GM18909 (cell line): ENCODE results near the gene NUP85.
"Not testable (repeated sequence)": the region's sequence is repeated elsewhere in the genome, so short reads cannot be mapped to it uniquely, and the experiment has no call there.

Experiments used
- ATAC-seq: cut with Tn5 transposase; IDR thresholded peaks from one replicate; pipeline ENCODE4 v1.9.1; 2021; ENCODE audit warnings: mild to moderate bottlenecking; ENCODE audit not compliant: unreplicated experiment, poor library complexity

Gene NUP85

DNA sequence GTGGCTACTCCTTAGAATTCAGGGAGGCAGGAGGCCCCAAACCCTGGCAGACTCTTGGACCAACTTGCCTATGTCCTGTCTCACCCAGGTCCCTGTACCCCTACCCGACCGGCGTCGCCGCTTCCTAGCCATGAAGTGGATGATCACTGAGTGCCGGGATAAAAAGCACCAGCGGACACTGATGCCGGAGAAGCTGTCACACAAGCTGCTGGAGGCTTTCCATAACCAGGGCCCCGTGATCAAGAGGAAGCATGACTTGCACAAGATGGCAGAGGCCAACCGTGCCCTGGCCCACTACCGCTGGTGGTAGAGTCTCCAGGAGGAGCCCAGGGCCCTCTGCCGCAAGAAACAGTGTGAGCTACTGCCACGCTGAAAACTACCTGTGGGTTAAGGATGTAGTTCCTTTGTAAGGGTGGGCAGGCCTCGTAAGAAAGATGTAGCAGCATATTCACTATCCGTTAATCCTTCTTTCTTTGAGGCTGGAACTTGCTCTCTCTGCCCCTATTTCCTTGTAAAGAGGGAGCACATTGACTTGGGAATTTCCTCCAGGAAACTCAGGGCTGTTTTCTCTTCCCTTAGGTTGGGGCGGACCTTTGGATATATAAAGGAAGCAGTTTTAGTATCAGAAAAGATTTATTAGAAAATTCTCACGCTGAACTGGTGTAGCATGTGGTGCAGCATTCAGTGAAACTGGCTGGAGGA lies 60.3 kb downstream of the NUP85 start:
- no peak for ATAC-seq

DNA sequence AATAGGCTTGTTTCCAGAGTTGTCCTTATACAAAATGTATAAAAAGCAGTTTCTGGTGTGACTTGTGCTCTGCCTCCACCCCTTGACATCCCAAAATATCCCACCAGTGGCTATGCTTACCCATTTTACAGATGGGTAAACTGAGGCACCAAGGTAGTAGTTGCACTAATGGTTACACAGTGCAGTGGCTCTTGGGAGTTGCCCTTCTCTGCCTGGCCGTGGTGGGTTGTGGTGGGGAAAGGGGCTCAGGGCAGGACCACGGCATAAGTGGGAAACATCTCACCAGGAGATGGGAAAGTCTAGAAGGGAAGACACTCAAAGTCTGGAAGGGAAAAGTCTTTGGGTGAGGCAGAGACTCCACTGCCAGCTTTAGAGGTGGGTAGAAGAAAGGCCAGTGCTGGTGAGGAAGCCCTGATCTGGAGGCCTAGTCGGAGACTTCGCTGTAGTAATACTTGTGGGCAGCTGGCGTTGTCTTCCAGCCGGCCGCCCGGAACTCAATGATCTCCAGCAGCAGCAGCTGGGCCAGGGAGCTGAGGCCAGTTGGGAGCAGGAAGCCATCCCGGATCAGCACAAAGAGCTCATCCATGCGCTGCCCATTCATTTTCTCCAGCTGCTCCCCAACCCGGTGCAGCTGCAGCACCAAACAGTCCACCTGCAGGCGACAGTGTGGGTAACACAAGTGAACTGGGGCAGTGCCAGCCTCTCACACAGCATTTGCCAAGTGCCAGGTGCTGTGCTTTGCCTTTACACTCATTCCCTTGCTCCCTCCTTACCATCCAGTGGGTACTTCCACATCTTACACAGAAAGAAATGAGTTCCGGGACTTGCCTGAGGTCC lies 61.1 kb downstream of the NUP85 start:
- ATAC-seq: no peak

DNA sequence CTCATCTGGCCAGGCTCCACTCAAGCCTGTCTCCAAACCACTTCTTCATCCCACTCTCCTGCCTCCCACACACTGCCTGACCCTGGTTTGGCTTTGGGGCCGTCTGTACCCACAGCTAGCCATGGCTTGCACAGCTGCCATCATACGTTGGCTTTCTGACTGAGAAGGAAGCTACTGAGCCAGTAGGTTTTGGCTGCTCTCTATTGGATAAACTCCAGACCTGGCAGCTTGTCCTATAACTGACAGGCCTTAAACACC lies 61.6 kb downstream of the NUP85 start:
- no peak for ATAC-seq

DNA sequence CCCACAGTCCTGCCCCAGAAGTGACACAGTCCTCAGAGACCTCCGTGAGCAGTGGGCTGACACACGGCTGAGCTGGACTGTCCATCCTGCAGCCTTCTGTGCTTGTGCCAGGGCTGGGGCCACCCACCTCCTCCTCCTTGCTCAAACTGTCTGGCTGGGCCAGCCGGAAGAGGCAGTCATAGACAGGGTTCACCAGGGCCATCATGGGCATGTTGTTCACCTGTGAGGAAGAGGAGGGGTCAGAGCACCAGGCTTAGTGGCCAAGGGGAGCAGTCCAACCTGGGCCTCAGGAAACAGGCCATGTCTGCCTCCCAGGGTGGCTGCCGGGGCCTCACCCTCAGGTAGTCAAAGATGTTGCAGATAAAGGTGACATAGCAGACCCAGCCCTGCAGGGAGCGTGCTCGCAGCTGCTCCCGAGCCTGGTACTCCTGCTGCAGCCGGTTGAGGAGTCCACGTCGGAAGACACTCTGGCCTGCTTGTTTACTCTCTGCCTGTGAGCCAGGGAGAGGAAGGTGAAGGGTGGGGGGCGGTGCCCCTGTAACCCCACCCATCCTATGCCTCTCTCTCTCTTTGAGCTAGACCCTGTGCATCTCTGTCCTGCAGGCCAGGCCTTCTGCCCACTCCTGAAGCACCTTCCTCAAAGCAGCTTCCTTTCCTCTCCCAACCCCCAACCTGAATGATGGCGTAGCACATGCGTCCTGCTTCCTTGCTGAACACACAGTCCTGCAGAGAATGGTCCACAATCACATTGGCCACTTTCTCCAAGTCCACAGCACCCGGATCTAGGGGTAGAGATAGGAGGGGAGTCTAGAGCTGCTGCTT lies 62.1 kb downstream of the NUP85 start:
- no peak for ATAC-seq

DNA sequence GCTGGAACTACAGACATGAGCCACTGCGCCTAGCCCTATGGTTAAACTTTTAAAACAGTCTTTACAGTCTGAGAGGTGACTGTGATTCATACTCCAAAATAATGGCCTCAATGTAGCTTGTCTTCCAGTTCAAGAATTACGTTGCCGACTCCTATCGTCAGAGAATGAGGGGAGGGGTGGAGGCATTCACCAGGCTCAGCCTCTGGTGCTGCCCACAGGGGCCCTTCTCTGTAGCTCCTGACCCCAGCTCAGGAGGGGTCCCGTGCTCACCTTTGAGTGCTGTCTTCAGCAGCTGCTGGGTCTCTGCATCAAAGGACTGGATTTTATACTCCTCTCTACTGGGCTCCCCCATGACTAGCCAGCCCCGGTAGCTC lies 64.4 kb downstream of the NUP85 start:
- no peak for ATAC-seq

DNA sequence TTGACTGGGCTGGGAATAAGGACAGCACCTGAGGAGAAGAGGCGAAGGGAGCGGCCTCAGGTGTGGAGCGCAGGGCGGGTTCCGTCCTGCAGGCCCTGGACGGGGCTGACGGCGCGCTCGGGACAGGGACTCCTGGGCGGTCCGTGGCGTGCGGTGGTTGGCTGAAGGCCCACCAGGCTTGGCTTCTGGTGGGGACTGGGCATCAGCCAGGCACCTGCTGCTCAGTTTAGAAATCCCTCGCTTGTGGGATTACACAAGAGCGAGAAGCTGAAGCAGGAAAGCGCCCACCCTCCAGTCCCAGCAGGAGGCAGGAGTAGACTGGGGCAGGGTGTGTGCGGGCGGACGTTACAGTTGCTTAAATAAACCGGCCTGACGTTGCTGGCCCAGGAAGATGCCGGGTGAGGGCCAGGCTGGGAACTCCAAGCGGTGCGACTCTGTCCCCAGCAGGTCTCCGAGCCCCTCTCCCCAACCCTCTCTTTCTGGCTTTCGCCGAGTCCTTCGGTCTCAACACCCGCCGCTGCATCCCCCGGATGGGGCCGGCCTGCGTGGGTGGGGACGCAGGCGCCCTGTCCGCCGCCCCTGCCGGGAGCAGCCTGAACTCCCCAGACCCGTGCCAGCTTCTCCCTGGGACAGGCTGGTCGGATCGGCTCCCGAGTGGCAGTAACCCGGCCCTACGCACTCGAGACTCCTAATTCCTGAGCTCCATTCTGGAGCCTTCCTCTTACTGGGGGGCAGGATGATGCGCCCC lies 64.9 kb downstream of the NUP85 start:
- ATAC-seq: peak; percentile 38

DNA sequence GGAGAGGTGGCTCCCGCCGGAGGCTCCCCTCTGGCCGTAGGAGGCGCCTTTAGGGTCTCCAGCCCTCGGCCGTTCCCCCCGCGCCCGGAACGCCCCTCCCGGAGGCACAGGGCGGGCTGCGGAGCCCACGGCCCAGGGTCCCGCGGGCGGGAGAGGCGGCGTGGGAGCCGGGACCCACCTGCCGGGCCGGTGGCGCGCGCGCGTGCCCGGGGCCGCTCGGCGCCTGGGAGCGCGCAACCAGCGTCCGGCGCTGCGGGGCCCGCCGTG lies 65.4 kb downstream of the NUP85 start, which contains the start of gene MIF4GD:
Gene MIF4GD (minus strand): TSS at position 266 of the 267 bp plus-strand sequence. CDS start 1,036 bp downstream, outside the sequence.
- ATAC-seq: peak; percentile 25

DNA sequence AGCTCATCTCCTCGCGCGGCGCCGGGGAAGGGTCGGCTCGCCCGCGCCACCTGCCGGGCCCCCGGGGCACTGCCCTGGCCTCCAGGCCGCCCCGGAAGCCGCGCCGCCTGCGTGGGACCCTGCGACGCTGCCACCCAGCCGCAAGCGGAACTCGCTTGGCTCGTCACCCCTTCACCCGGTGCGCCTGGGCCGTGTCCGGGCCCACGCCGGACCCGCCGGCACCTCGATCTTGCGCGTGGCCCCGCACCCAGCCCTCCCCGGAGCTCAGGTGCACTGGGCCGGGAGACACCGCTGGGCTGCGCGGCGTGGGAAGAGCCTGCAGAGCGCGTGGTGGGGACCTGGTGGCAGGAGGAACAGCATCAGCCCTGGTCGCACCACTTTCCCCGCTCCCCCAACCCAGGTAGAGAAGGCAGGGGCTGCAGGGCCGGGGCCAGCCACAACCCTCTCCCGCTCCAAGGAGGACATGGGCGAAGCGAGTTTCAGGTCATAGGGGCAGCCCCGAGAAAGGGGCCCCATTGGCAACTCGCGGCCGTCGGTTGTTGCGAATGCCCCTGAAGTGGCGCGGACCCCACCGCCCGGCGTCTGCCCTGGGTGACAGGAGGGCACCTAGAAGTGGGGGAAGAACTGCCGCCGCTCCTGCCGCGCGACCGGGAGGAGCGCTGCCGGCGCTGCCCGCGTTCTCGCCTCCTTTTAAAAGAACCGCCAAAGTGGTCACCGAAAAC lies 65.9 kb downstream of the NUP85 start:
- ATAC-seq: peak; percentile 76

DNA sequence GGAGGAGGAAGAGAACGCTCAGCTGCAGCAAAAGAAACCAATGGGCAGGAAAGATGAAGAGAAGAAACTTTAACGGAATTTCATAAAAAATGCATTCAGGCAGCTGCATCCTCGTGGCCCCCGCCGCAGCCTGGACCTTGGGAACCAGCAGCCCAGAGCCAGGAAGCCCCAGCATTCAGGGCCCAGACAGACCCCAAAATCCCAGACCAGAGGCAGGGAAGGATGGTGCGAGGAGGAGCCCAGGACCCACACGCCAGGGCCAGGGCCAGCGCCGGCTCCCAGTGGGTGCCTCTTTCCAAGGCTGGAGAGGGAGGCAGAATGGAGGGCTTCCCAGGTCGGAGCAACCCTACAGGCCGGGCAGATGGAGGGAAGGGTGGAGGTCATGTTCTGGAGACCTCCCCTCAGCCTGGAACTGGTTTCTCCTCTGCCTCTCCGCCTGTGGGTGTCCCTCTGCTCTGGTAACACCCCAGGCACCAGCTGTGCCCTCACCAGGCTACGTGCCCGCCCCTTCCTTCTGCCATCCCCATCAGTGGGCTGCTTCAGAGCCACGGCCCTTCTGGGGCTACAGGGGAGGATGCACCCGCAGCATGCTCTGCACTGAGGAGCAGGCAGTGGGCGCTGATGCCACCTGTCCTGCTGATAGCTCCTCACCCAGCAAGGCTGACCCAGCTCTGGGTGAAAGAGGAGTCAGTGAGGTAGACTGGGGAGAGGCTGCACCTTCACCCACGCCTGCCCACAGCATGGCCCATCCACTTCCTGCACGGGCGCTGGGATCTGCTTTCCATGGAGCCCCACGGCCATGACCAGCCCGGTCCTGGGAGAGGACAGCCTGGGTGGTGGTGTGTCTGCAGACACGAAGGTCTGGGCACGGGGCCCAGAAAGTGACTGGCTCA lies 66.7 kb downstream of the NUP85 start:
- ATAC-seq: no peak

DNA sequence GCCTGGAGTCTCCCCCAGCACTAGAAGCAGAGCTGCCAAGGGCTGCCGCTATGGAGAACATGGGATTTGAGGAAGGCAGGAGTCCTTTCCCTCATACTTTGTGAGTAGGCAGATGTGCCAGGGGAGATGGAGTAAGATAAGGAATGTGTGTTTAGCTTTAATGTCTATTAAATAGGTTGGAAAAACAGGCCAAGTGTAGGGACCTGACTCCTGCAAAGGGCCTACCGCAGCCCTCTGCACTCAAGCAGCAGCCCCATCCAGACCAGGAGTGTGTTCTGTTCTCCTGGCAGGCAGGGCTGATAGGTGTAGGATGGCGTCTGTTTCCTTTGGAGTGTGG lies 67.3 kb downstream of the NUP85 start:
- ATAC-seq: no peak

DNA sequence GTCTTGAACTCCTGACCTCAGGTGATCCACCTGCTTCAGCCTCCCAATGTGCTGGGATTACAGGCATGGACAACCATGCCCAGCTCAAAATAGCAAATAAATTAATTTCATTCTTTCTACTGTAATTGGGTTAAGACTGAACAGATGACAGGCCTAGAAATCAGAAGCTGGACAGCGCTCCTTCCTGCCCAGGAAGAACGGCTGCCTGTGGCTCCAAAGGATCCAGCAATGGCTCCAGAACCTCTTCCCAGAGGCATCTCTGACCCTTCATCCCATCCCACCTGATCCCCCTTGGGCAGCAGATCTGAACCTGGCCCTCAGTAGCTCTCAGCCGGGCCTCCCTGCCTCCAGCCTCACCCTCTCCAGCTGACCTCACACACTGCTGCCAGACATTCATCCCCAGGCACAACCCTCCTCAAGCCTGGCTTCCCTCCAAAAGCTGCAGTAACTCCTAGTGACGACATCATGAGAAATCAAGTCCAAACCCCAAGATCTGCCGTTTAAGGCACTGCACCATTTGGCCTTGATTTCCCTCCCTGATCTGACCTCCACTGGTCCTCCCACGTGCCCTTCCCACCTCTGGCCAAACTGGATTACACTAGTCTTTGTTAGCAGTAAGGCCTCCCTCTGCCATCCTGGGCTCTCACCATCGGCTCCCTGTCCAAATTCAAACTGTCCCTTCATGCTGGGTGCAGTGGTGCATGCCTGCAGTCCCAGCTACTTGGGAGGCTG lies 68.7 kb downstream of the NUP85 start:
- no peak for ATAC-seq

DNA sequence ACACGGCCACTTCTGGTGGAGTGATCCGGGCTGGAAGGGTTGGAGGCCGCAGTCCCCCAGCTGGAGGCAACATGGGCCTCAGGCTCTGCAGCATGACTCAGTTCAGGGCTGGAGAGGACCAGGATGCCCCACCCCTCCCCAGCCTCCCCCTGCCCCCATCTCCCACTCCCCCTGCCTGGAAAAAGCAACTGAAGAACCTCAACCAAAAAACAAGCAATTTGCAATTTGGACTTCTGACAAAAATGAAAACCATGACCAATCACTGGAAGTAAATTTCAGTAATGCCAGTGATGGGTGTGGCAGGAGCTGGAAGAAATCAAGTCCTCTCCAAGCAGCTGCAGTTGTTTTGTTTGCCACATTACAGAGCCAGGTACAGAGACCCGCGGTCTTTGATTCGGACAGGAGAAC lies 72.2 kb downstream of the NUP85 start:
- no peak for ATAC-seq

DNA sequence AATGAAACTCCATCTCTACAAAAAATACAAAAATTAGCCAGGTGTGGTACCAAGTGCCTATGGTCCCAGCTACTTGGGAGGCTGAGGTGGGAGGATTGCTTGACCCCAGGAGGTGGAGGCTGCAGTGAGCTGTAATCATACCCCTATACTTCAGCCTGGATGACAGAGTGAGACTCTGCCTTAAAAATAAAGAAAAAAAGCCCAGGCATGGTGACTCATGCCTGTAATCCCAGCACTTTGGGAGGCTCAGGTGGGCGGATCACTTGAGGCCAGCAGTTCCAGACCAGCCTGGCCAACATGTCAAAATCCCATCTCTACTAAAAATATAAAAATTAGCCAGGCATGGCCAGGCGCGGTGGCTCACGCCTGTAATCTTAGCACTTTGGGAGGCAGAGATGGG lies 74.7 kb downstream of the NUP85 start:
- not testable (repeated sequence) for ATAC-seq

DNA sequence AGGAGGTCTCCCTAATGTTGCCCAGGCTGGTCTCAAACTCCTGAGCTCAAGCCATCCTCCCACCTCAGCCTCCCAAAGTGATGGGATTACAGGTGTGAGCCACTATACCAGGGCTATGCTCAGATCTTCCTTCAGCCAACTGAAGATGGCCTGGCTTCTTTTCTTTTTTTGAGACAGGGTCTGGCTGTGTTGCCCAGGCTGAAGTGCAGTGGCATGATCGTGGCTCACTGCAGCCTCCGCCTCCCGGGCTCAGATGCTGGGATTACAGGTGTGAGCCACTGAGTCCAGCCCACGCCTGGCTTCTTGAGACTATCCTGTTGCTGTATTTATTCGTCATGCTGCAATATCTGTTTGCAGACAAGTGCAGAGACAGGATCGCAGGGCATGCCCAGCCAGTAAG lies 79.6 kb downstream of the NUP85 start:
- no peak for ATAC-seq
